Gastroesophageal sphincter (tissue), 3 donors: ENCODE data around the gene LTF.

Experiments used
- CTCF ChIP-seq, 4 experiments: fragments of 200-600 bp in 2 of 4; fragments of 450-650 bp in 2 of 4; sonication (generic) in 1 of 4; IDR thresholded peaks; one replicate each; pipeline ENCODE4 v1.5.1; 2017 to 2019; ENCODE audit warnings: antibody characterized with exemption in 4 of 4, mild to moderate bottlenecking in 2 of 4, moderate library complexity in 2 of 4
- POLR2A ChIP-seq, 2 donors: fragments of 450-650 bp; IDR thresholded peaks; one replicate each; pipeline ENCODE4 v1.6.1; 2017; ENCODE audit warnings: antibody characterized with exemption in 2 of 2, mild to moderate bottlenecking in 2 of 2, moderate library complexity in 1 of 2

GRCh38 chr3:46408853-46409252 lies 55.9 kb downstream of the LTF start:
- no peak for TF ChIP-seq CTCF (IDR thresholded peaks at IDR 0.05)
- no peak for TF ChIP-seq POLR2A (IDR thresholded peaks at IDR 0.05)
